Retinal pigment epithelial cell (primary cell): ENCODE results near the gene OTOP1.
"Not testable (repeated sequence)": the region's sequence is repeated elsewhere in the genome, so short reads cannot be mapped to it uniquely, and the experiment has no call there.

ENCODE experiments used
- DNase-seq: peaks from one replicate; pipeline ENCODE4 v3.0.0-alpha.2; 2010; ENCODE audit warnings: low read depth
- H3K4me3 ChIP-seq: 2 replicates; pipeline ENCODE4 v1.5.1; 2011; ENCODE audit warnings: mild to moderate bottlenecking, low read length, control low read depth, moderate library complexity
- TF ChIP-seq, protein P1 (sequence below): conservative IDR thresholded peaks from 2 replicates; pipeline ENCODE4 v1.5.1; 2011; ENCODE audit warnings: low read depth, low read length, control low read depth, inconsistent platforms

Gene OTOP1

GRCh38 chr4:4233610-4234009 lies 6.9 kb upstream of the OTOP1 start:
- TF ChIP-seq, protein P1, sequence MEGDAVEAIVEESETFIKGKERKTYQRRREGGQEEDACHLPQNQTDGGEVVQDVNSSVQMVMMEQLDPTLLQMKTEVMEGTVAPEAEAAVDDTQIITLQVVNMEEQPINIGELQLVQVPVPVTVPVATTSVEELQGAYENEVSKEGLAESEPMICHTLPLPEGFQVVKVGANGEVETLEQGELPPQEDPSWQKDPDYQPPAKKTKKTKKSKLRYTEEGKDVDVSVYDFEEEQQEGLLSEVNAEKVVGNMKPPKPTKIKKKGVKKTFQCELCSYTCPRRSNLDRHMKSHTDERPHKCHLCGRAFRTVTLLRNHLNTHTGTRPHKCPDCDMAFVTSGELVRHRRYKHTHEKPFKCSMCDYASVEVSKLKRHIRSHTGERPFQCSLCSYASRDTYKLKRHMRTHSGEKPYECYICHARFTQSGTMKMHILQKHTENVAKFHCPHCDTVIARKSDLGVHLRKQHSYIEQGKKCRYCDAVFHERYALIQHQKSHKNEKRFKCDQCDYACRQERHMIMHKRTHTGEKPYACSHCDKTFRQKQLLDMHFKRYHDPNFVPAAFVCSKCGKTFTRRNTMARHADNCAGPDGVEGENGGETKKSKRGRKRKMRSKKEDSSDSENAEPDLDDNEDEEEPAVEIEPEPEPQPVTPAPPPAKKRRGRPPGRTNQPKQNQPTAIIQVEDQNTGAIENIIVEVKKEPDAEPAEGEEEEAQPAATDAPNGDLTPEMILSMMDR, result no peak
- no peak for DNase-seq
- H3K4me3 ChIP-seq, result no peak overlapping the region

- no peak overlapping the region for H3K4me3 ChIP-seq
- DNase-seq, result no peak
- TF ChIP-seq, protein P1, result no peak
Measured at GRCh38 chr4:4228356-4228668, 1.6 kb upstream of the OTOP1 start.

DNA sequence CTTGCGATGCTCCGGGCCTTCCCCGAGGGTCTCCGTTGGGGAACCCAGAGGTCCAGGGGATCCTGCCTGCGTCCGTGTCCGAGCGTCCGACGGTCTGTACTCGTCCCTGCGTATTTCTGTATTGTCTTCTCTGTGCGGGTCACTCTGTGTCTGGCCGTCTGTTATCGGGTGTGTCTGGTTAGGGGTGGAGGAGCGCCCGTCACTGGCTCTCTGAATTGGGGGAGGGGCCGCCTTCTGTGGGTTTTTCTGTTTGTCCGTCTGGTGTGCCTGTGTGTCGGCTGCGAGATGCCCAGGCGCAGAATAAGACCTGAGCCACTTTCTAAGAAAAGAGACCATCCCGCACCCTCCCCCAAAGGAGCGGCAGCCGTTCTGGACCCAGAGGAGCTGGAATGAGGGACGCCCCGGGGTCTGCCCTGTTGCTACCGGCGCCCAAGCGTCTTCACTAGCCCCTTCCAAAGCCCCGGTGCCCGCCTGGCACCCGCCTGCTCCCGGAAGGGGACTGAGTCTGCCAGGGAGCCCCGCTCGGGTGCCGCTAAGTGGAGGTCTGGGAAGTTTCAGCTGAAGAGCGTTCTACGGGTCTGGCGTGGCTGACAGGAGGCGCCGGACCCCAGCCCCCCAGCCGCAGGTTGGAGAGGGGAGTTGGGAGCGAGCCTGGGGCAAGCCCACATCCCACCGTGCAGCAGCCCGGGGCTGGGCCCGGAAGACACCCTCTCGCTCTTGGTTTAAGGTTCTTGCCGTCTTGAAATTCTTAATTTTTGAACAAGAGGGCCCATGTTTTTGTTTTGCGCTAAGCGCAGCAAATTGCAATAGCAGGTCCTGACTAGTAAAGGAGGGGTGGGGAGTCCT lies 1.0 kb upstream of the OTOP1 start:
- DNase-seq, result no peak
- no peak overlapping the region for H3K4me3 ChIP-seq
- TF ChIP-seq, protein P1, result no peak

GRCh38 chr4:4225915-4226605 lies 669 bp downstream of the OTOP1 start:
- TF ChIP-seq, protein P1, result no peak
- DNase-seq, result no peak
- H3K4me3 ChIP-seq, result no peak overlapping the region

DNA sequence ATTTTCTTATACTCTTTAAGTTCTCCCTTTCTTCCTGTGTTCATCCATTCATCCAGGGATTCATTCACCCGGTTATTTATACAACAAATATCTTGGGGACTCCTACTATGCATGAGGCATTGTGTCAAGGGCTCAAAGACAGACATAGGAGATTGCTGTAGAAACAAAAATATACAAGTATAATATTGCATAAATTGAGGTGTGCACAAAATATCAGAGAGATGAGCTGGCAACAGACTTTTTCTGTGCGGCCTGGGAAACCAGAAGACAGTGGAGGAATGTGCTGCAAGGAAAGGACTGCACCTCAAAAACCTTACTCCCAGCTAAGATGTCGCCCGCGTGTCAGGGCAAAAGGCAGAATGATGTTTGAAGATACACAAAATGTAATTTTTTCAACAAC lies 9.6 kb downstream of the OTOP1 start:
- DNase-seq, result no peak
- H3K4me3 ChIP-seq, result no peak overlapping the region
- TF ChIP-seq, protein P1, result no peak

DNA sequence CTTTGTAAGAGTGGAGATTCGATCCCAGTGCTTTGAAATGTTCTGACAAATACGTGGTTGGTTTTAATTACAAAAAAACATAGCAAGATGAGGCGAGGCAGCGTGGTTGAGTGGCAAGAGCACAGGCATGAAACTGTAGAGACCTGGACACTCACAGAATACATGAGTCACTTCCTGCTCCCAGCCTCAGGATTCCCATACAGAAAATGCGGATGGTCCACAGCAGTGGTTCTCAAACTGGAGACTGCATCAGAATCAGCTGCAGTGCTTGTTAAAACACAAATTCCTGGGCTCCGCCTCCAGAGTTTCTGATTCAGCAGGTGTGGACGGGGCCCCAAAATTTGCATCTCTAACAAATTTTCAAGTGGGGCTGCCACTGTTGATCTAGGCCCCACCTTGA lies 10.1 kb downstream of the OTOP1 start:
- no peak overlapping the region for H3K4me3 ChIP-seq
- TF ChIP-seq, protein P1, result no peak
- no peak for DNase-seq

GRCh38 chr4:4213674-4214073 lies 13.1 kb downstream of the OTOP1 start:
- DNase-seq, H3K4me3 ChIP-seq: not testable (repeated sequence)
